Stomach (tissue), 4 donors: ENCODE results near the gene C9orf40.

Experiments
- EP300 ChIP-seq: sonication (generic); formaldehyde crosslinking; IDR thresholded peaks from one replicate; pipeline ENCODE4 v1.6.1; 2017; ENCODE audit warnings: antibody characterized with exemption
- POLR2A ChIP-seq, 4 donors: fragments of 450-650 bp; IDR thresholded peaks; one replicate each; pipeline ENCODE4 v1.6.1; 2016; ENCODE audit warnings: antibody characterized with exemption in 4 of 4, control low read depth in 2 of 4, mild to moderate bottlenecking in 1 of 4, moderate library complexity in 1 of 4

DNA sequence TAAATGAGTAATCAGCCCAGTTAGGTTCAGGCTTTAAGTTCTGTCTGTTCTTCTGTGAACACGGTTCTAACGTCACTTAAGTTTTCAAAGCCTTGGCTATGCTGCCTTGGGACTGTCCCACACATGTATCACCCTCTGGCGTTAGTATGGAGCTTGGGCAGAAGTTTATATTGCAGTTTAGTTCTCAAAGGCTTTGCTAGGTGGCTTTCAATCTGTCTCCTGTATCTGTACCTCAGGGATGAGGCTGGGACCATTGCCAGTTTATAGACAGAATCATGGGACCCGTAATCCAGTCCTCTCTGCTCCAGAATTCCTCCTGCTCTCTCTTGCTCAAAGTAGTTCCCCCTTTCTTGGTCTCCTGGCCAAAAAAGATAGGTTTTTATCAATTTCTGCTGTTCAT is 12.1 kb downstream of the C9orf40 start:
- TF ChIP-seq EP300 (no peak), POLR2A (IDR thresholded peaks at IDR 0.05) (no peak)
